HFF-Myc (cell line): ENCODE data around the gene WDR19.
"Not testable (repeated sequence)": the region's sequence is repeated elsewhere in the genome, so short reads cannot be mapped to it uniquely, and the experiment has no call there.

Source experiments
- DNase-seq: peaks from one replicate; pipeline ENCODE4 v3.0.0-alpha.2; 2011; ENCODE audit warnings: low read depth; ENCODE audit errors: extremely low read depth
- H3K4me3 ChIP-seq: replicated peaks from 2 replicates; pipeline ENCODE4 v1.5.1; 2011; ENCODE audit warnings: low read depth, mild to moderate bottlenecking, control low read depth, low read length
- CTCF ChIP-seq: IDR thresholded peaks from 2 replicates; pipeline ENCODE4 v1.5.1; 2012; ENCODE audit warnings: mild to moderate bottlenecking, low read depth, low read length, control low read depth; ENCODE audit errors: missing control alignments

Gene WDR19

GRCh38 chr4:39181905-39182638, at the start of gene WDR19:
WDR19 (plus strand) TSS chr4:39182529; CDS start chr4:39182558, 29 bp downstream.
- H3K4me3 ChIP-seq: peak within 1 kb of the TSS; percentile 68
- DNase-seq: peak; percentile 98
- TF ChIP-seq CTCF: peak; percentile 51

- no peak for DNase-seq
- TF ChIP-seq CTCF: no peak
- no peak overlapping the region for H3K4me3 ChIP-seq
Observed at GRCh38 chr4:39133623-39134022, 48.7 kb upstream of the WDR19 start.

- no peak for DNase-seq
- no peak for TF ChIP-seq CTCF
- no peak overlapping the region for H3K4me3 ChIP-seq
Observed at GRCh38 chr4:39134683-39135306, 47.5 kb upstream of the WDR19 start.

GRCh38 chr4:39138227-39138626, 44.1 kb upstream of the WDR19 start:
- not testable (repeated sequence) for H3K4me3 ChIP-seq, DNase-seq

- TF ChIP-seq CTCF: no peak
- H3K4me3 ChIP-seq: no peak overlapping the region
- DNase-seq: no peak
Observed at GRCh38 chr4:39146211-39146610, 36.1 kb upstream of the WDR19 start.

GRCh38 chr4:39154009-39154408, 28.3 kb upstream of the WDR19 start:
- no peak for DNase-seq
- no peak overlapping the region for H3K4me3 ChIP-seq
- no peak for TF ChIP-seq CTCF

GRCh38 chr4:39157520-39157919, 24.8 kb upstream of the WDR19 start:
- no peak for TF ChIP-seq CTCF
- no peak for DNase-seq
- H3K4me3 ChIP-seq: no peak overlapping the region
